ENCODE data around the gene CNTNAP2.
A peak's percentile ranks its signal among the peaks of the same experiment; 100 is the strongest.
"Not testable (repeated sequence)": the region's sequence is repeated elsewhere in the genome, so short reads cannot be mapped to it uniquely, and the experiment has no call there.

CNTNAP2 gene

GRCh38 chr7:148299350-148300276 is 2183.0 kb downstream of the CNTNAP2 start:
- DNase-seq = no peak
- no peak for TF ChIP-seq POLR2A (IDR thresholded peaks at IDR 0.05; ENCODE audit: low read length)
- no peak for TF ChIP-seq GATA1 (IDR thresholded peaks at IDR 0.05; ENCODE audit: low read depth, low read length)

- not testable (repeated sequence) for DNase-seq
Observed at GRCh38 chr7:148302436-148302835, 2185.8 kb downstream of the CNTNAP2 start.

GRCh38 chr7:148303295-148304082 is 2186.9 kb downstream of the CNTNAP2 start:
- DNase-seq = no peak
- no peak for TF ChIP-seq POLR2A (IDR thresholded peaks at IDR 0.05; ENCODE audit: low read length)
- TF ChIP-seq GATA1 (IDR thresholded peaks at IDR 0.05; ENCODE audit: low read depth, low read length) = no peak

GRCh38 chr7:148304083-148304335 is 2187.4 kb downstream of the CNTNAP2 start:
- DNase-seq = no peak
- TF ChIP-seq POLR2A (IDR thresholded peaks at IDR 0.05; ENCODE audit: low read length) (no peak), GATA1 (IDR thresholded peaks at IDR 0.05; ENCODE audit: low read depth, low read length) (no peak)

GRCh38 chr7:148304456-148304855 is 2187.9 kb downstream of the CNTNAP2 start:
- no peak for TF ChIP-seq POLR2A (IDR thresholded peaks at IDR 0.05; ENCODE audit: low read length)
- TF ChIP-seq GATA1 (IDR thresholded peaks at IDR 0.05; ENCODE audit: low read depth, low read length) = no peak
- DNase-seq = peak; percentile 49 to 62

- DNase-seq = no peak
- TF ChIP-seq GATA1 (IDR thresholded peaks at IDR 0.05; ENCODE audit: low read depth, low read length) = no peak
- no peak for TF ChIP-seq POLR2A (IDR thresholded peaks at IDR 0.05; ENCODE audit: low read length)
Observed at GRCh38 chr7:148306759-148307158, 2190.2 kb downstream of the CNTNAP2 start.

GRCh38 chr7:148318102-148318811 is 2201.7 kb downstream of the CNTNAP2 start:
- TF ChIP-seq POLR2A (IDR thresholded peaks at IDR 0.05; ENCODE audit: low read length) (no peak), GATA1 (IDR thresholded peaks at IDR 0.05; ENCODE audit: low read depth, low read length) (no peak)
- no peak for DNase-seq

GRCh38 chr7:148318838-148319237 is 2202.2 kb downstream of the CNTNAP2 start:
- DNase-seq = no peak

GRCh38 chr7:148319316-148319808 is 2202.8 kb downstream of the CNTNAP2 start:
- TF ChIP-seq POLR2A (IDR thresholded peaks at IDR 0.05; ENCODE audit: low read length) (no peak), GATA1 (IDR thresholded peaks at IDR 0.05; ENCODE audit: low read depth, low read length) (no peak)
- no peak for DNase-seq

More at GRCh38 chr7:148318838-148319237, 2202.2 kb downstream of the CNTNAP2 start:
- TF ChIP-seq POLR2A (IDR thresholded peaks at IDR 0.05; ENCODE audit: low read length) (no peak), GATA1 (IDR thresholded peaks at IDR 0.05; ENCODE audit: low read depth, low read length) (no peak)

GRCh38 chr7:148325208-148325607 is 2208.6 kb downstream of the CNTNAP2 start:
- DNase-seq = no peak
- TF ChIP-seq GATA1 (IDR thresholded peaks at IDR 0.05; ENCODE audit: low read depth, low read length) = no peak
- TF ChIP-seq POLR2A (IDR thresholded peaks at IDR 0.05; ENCODE audit: low read length) = no peak

- DNase-seq = no peak
- TF ChIP-seq GATA1 (IDR thresholded peaks at IDR 0.05; ENCODE audit: low read depth, low read length) (no peak), POLR2A (IDR thresholded peaks at IDR 0.05; ENCODE audit: low read length) (no peak)
Observed at GRCh38 chr7:148327379-148327778, 2210.8 kb downstream of the CNTNAP2 start.

GRCh38 chr7:148328906-148329305 is 2212.3 kb downstream of the CNTNAP2 start:
- DNase-seq = no peak
- TF ChIP-seq POLR2A (IDR thresholded peaks at IDR 0.05; ENCODE audit: low read length) = no peak
- TF ChIP-seq GATA1 (IDR thresholded peaks at IDR 0.05; ENCODE audit: low read depth, low read length) = no peak

- no peak for DNase-seq
- no peak for TF ChIP-seq GATA1 (IDR thresholded peaks at IDR 0.05; ENCODE audit: low read depth, low read length)
- no peak for TF ChIP-seq POLR2A (IDR thresholded peaks at IDR 0.05; ENCODE audit: low read length)
Observed at GRCh38 chr7:148330124-148330818, 2213.7 kb downstream of the CNTNAP2 start.
